HCT116 (cell line): ENCODE measurements around the gene RLF. TPM values are rescaled to one million over a fixed set of nuclear protein-coding genes. Genes with fewer than 3 reads are reported as not detected.
A peak's percentile ranks its signal among the peaks of the same experiment; 100 is the strongest.

ENCODE experiments used
- ATAC-seq: fragments of 200-7000 bp; cut with Tn5 transposase; 2 replicates; pipeline ENCODE4 v1.9.1; 2020; ENCODE audit warnings: mild to moderate bottlenecking, moderate library complexity
- BruUV-seq: library from RNA; stranded (reverse); fragments of 400-500 nt; replicated peaks from 2 replicates; lab custom pipeline; 2021; lab: Mats Ljungman, UMichigan
- CTCF ChIA-PET: fragments of 300-600 bp; sonication (Branson Sonifier 250); formaldehyde crosslinking; loops from one replicate; lab custom pipeline; 2021; ENCODE audit warnings: antibody characterized with exemption; lab: Charles Lee
- POLR2A ChIA-PET: fragments of 300-600, 350-600 bp; sonication (Branson Sonifier 250); formaldehyde crosslinking; loops from one replicate; lab custom pipeline; 2021; ENCODE audit warnings: antibody characterized with exemption; lab: Charles Lee
- RAD21 ChIA-PET, 2 experiments: fragments of 300-600 bp; sonication (Branson Sonifier 250); formaldehyde crosslinking; loops; one replicate each; lab custom pipeline; 2023; ENCODE audit warnings: low total read pairs in 2 of 2; ENCODE audit not compliant: uncharacterized antibody in 2 of 2, unreplicated experiment in 2 of 2, low non-redundant PET in 1 of 2; lab: Charles Lee
- DNase-seq: peaks from one replicate; pipeline ENCODE4 v3.0.0-alpha.2; 2010; ENCODE audit warnings: low read depth, low spot score
- H2AFZ ChIP-seq: fragments of 200-600 bp; shearing (Covaris generic), sonication (generic); 2 replicates; pipeline ENCODE4 v1.6.1; 2017; ENCODE audit warnings: low read depth, mixed run types, mixed read lengths, antibody characterized with exemption, low read length; ENCODE audit not compliant: poor library complexity, severe bottlenecking
- H3K27ac ChIP-seq: 2 replicates; pipeline ENCODE4 v1.5.1; 2012; ENCODE audit warnings: low read depth, low read length
- H3K27me3 ChIP-seq: fragments of 200-600 bp; sonication (generic); 2 replicates; pipeline ENCODE4 v1.6.1; 2016; ENCODE audit warnings: mixed run types, low read length, mixed read lengths; ENCODE audit not compliant: insufficient read depth
- H3K36me3 ChIP-seq, 2 experiments: fragments of 200-500 bp in 1 of 2; fragments of 200-600 bp in 1 of 2; sonication (Bioruptor generic) in 1 of 2; sonication (generic) in 1 of 2; 2 replicates each; pipeline versions ENCODE4 v1.5.1 to v1.6.1; 2014 to 2016; ENCODE audit warnings: low read length in 2 of 2, inconsistent platforms in 1 of 2, mixed read lengths in 1 of 2, mixed run types in 1 of 2; ENCODE audit not compliant: insufficient read depth in 2 of 2, control insufficient read depth in 1 of 2
- H3K4me1 ChIP-seq, 2 experiments: fragments of 200-600 bp in 1 of 2; sonication (generic) in 1 of 2; 2 replicates each; pipeline versions ENCODE4 v1.5.1 to v1.6.1; 2012 to 2017; ENCODE audit warnings: low read length in 2 of 2, inconsistent platforms in 1 of 2, mild to moderate bottlenecking in 1 of 2, mixed read lengths in 1 of 2, mixed run types in 1 of 2, moderate library complexity in 1 of 2; ENCODE audit not compliant: insufficient read depth in 2 of 2, control insufficient read depth in 1 of 2
- H3K4me2 ChIP-seq: fragments of 200-600 bp; sonication (generic); 2 replicates; pipeline ENCODE4 v1.6.1; 2017; ENCODE audit warnings: mixed run types, low read length, mixed read lengths
- H3K4me3 ChIP-seq, 2 experiments: fragments of 200-600 bp in 1 of 2; sonication (generic) in 1 of 2; replicated peaks in 1 of 2; 2 replicates each; pipeline ENCODE4 v1.5.1; 2011 to 2016; ENCODE audit warnings: low read length in 2 of 2, control low read depth in 1 of 2, low read depth in 1 of 2, mild to moderate bottlenecking in 1 of 2, mixed read lengths in 1 of 2, mixed run types in 1 of 2
- H3K79me2 ChIP-seq: fragments of 200-600 bp; sonication (generic); 2 replicates; pipeline ENCODE4 v1.6.1; 2017; ENCODE audit warnings: mild to moderate bottlenecking, mixed run types, low read length, moderate library complexity, mixed read lengths; ENCODE audit not compliant: insufficient read depth
- H3K9ac ChIP-seq: fragments of 200-600 bp; sonication (generic); 2 replicates; pipeline ENCODE4 v1.6.1; 2016; ENCODE audit warnings: low read length, mixed read lengths
- H3K9me2 ChIP-seq: fragments of 200-600 bp; sonication (generic), shearing (Covaris generic); 2 replicates; pipeline ENCODE4 v1.6.1; 2017; ENCODE audit warnings: mixed run types, mild to moderate bottlenecking, moderate library complexity; ENCODE audit not compliant: insufficient read depth
- H3K9me3 ChIP-seq, 2 experiments: fragments of 200-500 bp in 1 of 2; fragments of 200-600 bp in 1 of 2; sonication (Bioruptor generic) in 1 of 2; sonication (generic) in 1 of 2; 2 replicates each; pipeline ENCODE4 v1.6.1; 2014 to 2017; ENCODE audit warnings: low read length in 2 of 2, mixed read lengths in 2 of 2, inconsistent platforms in 1 of 2, low read depth in 1 of 2, mild to moderate bottlenecking in 1 of 2, mixed run types in 1 of 2, moderate library complexity in 1 of 2; ENCODE audit not compliant: control insufficient read depth in 1 of 2, insufficient read depth in 1 of 2
- H4K20me1 ChIP-seq: fragments of 200-600 bp; sonication (generic), shearing (Covaris generic); 2 replicates; pipeline ENCODE4 v1.6.1; 2017; ENCODE audit warnings: mixed run types, mild to moderate bottlenecking, moderate library complexity; ENCODE audit not compliant: insufficient read depth
- ATF3 ChIP-seq: IDR thresholded peaks from 2 replicates; pipeline ENCODE4 v1.6.1; 2012
- CEBPB ChIP-seq: IDR thresholded peaks from 2 replicates; pipeline ENCODE4 v1.6.1; 2012; ENCODE audit warnings: low read depth
- EGR1 ChIP-seq: IDR thresholded peaks from 2 replicates; pipeline ENCODE4 v1.6.1; 2012; ENCODE audit warnings: low read depth
- ELF1 ChIP-seq: IDR thresholded peaks from 2 replicates; pipeline ENCODE4 v1.6.1; 2012; ENCODE audit warnings: low read depth, borderline replicate concordance
- EZH2 ChIP-seq: fragments of 200-600 bp; sonication (generic); IDR thresholded peaks from 2 replicates; pipeline ENCODE4 v1.6.1; 2017; ENCODE audit warnings: antibody characterized with exemption, mixed run types
- FOSL1 ChIP-seq: IDR thresholded peaks from 2 replicates; pipeline ENCODE4 v1.6.1; 2012; ENCODE audit warnings: low read depth
- JUND ChIP-seq: IDR thresholded peaks from 2 replicates; pipeline ENCODE4 v1.6.1; 2012
- POLR2A ChIP-seq: IDR thresholded peaks from 2 replicates; pipeline ENCODE4 v1.7.0; 2011; ENCODE audit warnings: borderline replicate concordance; ENCODE audit not compliant: insufficient read depth, insufficient read length; ENCODE audit errors: extremely low read depth
- POLR2AphosphoS5 ChIP-seq: IDR thresholded peaks from 2 replicates; pipeline ENCODE4 v1.6.1; 2011; ENCODE audit warnings: mild to moderate bottlenecking, low read depth, low read length, moderate library complexity
- RAD21 ChIP-seq: IDR thresholded peaks from 2 replicates; pipeline ENCODE4 v1.6.1; 2012; ENCODE audit warnings: low read depth, mild to moderate bottlenecking
- REST ChIP-seq: IDR thresholded peaks from 2 replicates; pipeline ENCODE4 v1.6.1; 2012; ENCODE audit warnings: low read depth
- SIN3A ChIP-seq: IDR thresholded peaks from 2 replicates; pipeline ENCODE4 v1.6.1; 2012; ENCODE audit warnings: low read depth
- SP1 ChIP-seq: IDR thresholded peaks from 2 replicates; pipeline ENCODE4 v1.6.1; 2012; ENCODE audit warnings: low read depth
- TCF7L2 ChIP-seq: IDR thresholded peaks from 2 replicates; pipeline ENCODE4 v1.7.0; 2011; ENCODE audit warnings: borderline replicate concordance, inconsistent platforms; ENCODE audit not compliant: insufficient read depth, insufficient read length; ENCODE audit errors: extremely low read depth
- YY1 ChIP-seq: IDR thresholded peaks from 2 replicates; pipeline ENCODE4 v1.6.1; 2011; ENCODE audit warnings: low read length, low read depth, moderate library complexity, mild to moderate bottlenecking; ENCODE audit not compliant: insufficient replicate concordance; ENCODE audit errors: extremely low read depth
- ZFX ChIP-seq: fragments of 450-650 bp; IDR thresholded peaks from 2 replicates; pipeline ENCODE4 v1.6.1; 2017
- intact Hi-C: fragments of 100-400 bp; cut with micrococcal nuclease; formaldehyde crosslinking; loops from 2 replicates; pipeline ENCODE4 v1.10.0; 2022
- total RNA-seq: library from RNA; stranded (reverse); gene quantifications from one replicate; pipeline ENCODE4 v1.2.1, GENCODE V29; 2021; ENCODE audit not compliant: unreplicated experiment
- TF ChIP-seq, protein P1 (sequence below): IDR thresholded peaks from 2 replicates; pipeline ENCODE4 v1.6.1; 2011; ENCODE audit warnings: mild to moderate bottlenecking, low read length, moderate library complexity; ENCODE audit not compliant: insufficient replicate concordance; ENCODE audit errors: extremely low read depth

RLF gene
- total RNA-seq, 1 experiment from 2014 or later = 20.5 TPM

GRCh38 chr1:40257313-40257687 is 96.1 kb downstream of the RLF start:
- intact Hi-C loops = loop anchor here (5.0 kb wide), 1 partner anchor 215 kb away; the partner anchor contains the start of gene CAP1
- no peaks in the 10 kb centered on the region for H3K27me3 ChIP-seq
- H4K20me1 ChIP-seq = no peaks in the 10 kb centered on the region
- ChIA-PET POLR2A (no interaction called here), RAD21 (interaction anchor here in 1 of 2 experiments (0.7 kb wide), 1 partner anchor 9 kb away, joined by 4 read pairs; the partner anchor contains the start of gene TMCO2), CTCF (interaction anchor here (1.0 to 1.4 kb wide), 3 partner anchors 10 to 81 kb away, joined by 3 to 4 read pairs (median 3); partner anchors contain the start of gene TMCO2)
- DNase-seq (peak; percentile 16), ATAC-seq (peak; percentile 24)
- no peaks in the 10 kb centered on the region for H3K9me2 ChIP-seq
- BruUV-seq = TSS peak; percentile 89
- H3K36me3 ChIP-seq = peaks cover 10 to 16% of the 10 kb centered on the region in 2 experiments; a peak in 3 of 4 replicates
- peak overlapping the region; percentile 99 to 100 for H3K4me3 ChIP-seq
- peak overlapping the region; percentile 90 for H3K4me2 ChIP-seq
- H2AFZ ChIP-seq = peak overlapping the region; percentile 84
- H3K79me2 ChIP-seq = peaks cover 58% of the 10 kb centered on the region
- peak overlapping the region; percentile 98 for H3K9ac ChIP-seq
- H3K9me3 ChIP-seq = no peaks in the 10 kb centered on the region
- TF ChIP-seq ZFX = no peak
- no peak for TF ChIP-seq CEBPB
- TF ChIP-seq ELF1 = no peak
- TF ChIP-seq SIN3A = no peak
- TF ChIP-seq JUND = no peak
- no peak for TF ChIP-seq SP1
- no peak for TF ChIP-seq FOSL1
- TF ChIP-seq RAD21 = no peak
- TF ChIP-seq POLR2AphosphoS5 = no peak
- TF ChIP-seq TCF7L2 = no peak
- no peak for TF ChIP-seq REST
- no peak for TF ChIP-seq YY1
- TF ChIP-seq POLR2A = no peak
- TF ChIP-seq ATF3 = no peak
- TF ChIP-seq, protein P1, sequence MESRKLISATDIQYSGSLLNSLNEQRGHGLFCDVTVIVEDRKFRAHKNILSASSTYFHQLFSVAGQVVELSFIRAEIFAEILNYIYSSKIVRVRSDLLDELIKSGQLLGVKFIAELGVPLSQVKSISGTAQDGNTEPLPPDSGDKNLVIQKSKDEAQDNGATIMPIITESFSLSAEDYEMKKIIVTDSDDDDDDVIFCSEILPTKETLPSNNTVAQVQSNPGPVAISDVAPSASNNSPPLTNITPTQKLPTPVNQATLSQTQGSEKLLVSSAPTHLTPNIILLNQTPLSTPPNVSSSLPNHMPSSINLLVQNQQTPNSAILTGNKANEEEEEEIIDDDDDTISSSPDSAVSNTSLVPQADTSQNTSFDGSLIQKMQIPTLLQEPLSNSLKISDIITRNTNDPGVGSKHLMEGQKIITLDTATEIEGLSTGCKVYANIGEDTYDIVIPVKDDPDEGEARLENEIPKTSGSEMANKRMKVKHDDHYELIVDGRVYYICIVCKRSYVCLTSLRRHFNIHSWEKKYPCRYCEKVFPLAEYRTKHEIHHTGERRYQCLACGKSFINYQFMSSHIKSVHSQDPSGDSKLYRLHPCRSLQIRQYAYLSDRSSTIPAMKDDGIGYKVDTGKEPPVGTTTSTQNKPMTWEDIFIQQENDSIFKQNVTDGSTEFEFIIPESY = no peak
- no peak for TF ChIP-seq EZH2
- TF ChIP-seq EGR1 = no peak
- peak overlapping the region; percentile 94 for H3K27ac ChIP-seq
- peaks cover 4 to 6% of the 10 kb centered on the region in 2 experiments for H3K4me1 ChIP-seq
